Right lobe of liver (tissue), 6 donors: ENCODE measurements around the gene FUT4. TPM values are rescaled to one million over a fixed set of nuclear protein-coding genes. Genes with fewer than 3 reads are reported as not detected.

ENCODE experiments used
- ATAC-seq, 4 donors: fragments of 200-7000 bp; cut with Tn5 transposase; one replicate each; pipeline ENCODE4 v1.9.1; 2020; ENCODE audit warnings: mild to moderate bottlenecking in 4 of 4, moderate library complexity in 4 of 4
- DNase-seq, 3 donors: peaks; one replicate each; pipeline ENCODE4 v3.0.0-alpha.2; 2020
- H3K27ac ChIP-seq, 3 donors: fragments of 200-600 bp; one replicate each; pipeline ENCODE4 v1.8.0; 2022
- H3K27me3 ChIP-seq, 2 donors: fragments of 200-600 bp; one replicate each; pipeline ENCODE4 v1.8.0; 2022
- H3K36me3 ChIP-seq, 4 donors: fragments of 200-600 bp; sonication (generic) in 1 of 4; one replicate each; pipeline versions ENCODE4 v1.5.1 to v1.8.0; 2017 to 2022; ENCODE audit warnings: control low read depth in 1 of 4
- H3K4me1 ChIP-seq, 4 donors: fragments of 200-600 bp; sonication (generic) in 1 of 4; one replicate each; pipeline versions ENCODE4 v1.5.1 to v1.8.0; 2017 to 2022; ENCODE audit warnings: control low read depth in 1 of 4
- H3K4me3 ChIP-seq, 3 donors: fragments of 200-600 bp; one replicate each; pipeline ENCODE4 v1.8.0; 2022
- H3K9me3 ChIP-seq, 4 donors: fragments of 200-600 bp; sonication (generic) in 1 of 4; one replicate each; pipeline versions ENCODE4 v1.5.1 to v1.8.0; 2017 to 2022; ENCODE audit warnings: control low read depth in 1 of 4
- POLR2A ChIP-seq: fragments of 450-650 bp; IDR thresholded peaks from one replicate; pipeline ENCODE4 v1.6.1; 2017; ENCODE audit warnings: antibody characterized with exemption, mild to moderate bottlenecking
- WGBS: methylation state at CpG from one replicate; pipeline ENCODE4 v1.1.6; 2018; ENCODE audit warnings: low coverage, low lambda C conversion rate; ENCODE audit not compliant: insufficient coverage; ENCODE audit errors: missing lambda C conversion rate; 5-methylcytosine and 5-hydroxymethylcytosine counted together
- intact Hi-C, 2 donors: fragments of 100-400 bp; cut with DNase I; formaldehyde crosslinking; loops; one replicate each; pipeline versions ENCODE4 v1.11.2 to v1.14.1; 2022
- total RNA-seq, 6 experiments: library from RNA; depleted of rRNA in 2 of 6; stranded (reverse); fragments of >200 nt in 2 of 6; fragmentation: NEBNext Ultra II Directional in 3 of 6; extraction: Animal tissue kit (Norgen Biotek cat#: 25700) in 3 of 6; gene quantifications; one replicate each; pipeline versions ENCODE4 v1.1.0 to v1.2.4, GENCODE V29; 2016 to 2023
- TF ChIP-seq, protein P1 (sequence below), 4 donors: fragments of 200-600 bp in 3 of 4; fragments of 450-650 bp in 1 of 4; IDR thresholded peaks; one replicate each; pipeline versions ENCODE4 v1.5.1 to v1.8.0; 2016 to 2022; ENCODE audit warnings: antibody characterized with exemption in 4 of 4, mild to moderate bottlenecking in 2 of 4
- donor health status: DM: no; HTN: yes; CAD: no.
- donor health status: DM: no; HTN: no; CAD: no.
- donor health status: DM: no; HTN: no; CAD: no.
- donor health status: DM: no; HTN: yes; CAD: no.
- donor health status: DM: no; HTN: yes; CAD: no.

Gene FUT4
- total RNA-seq, 6 experiments from 2014 or later = 0.90 to 3.1 (median 2.0) TPM

DNA sequence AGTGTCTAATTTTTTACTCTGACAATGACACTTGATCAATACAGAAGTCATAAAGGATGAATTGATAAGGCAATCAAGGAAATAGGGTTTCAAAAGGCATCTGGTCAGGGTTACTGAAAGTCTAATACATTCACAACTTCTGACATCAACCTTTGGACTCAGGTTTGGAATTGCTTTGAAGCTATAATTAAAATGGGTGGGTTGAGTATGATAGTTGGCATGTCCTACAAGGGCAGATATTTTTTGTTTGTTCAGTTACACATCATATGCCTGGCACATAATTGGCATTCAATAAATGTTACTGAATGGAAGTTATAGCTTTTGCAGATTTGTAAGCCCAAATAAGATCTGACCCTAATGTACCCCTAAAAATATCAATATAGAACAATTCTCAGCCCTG, 7.3 kb upstream of the FUT4 start:
- Histone ChIP-seq H3K36me3 (no peaks in the 10 kb centered on the region), H3K27me3 (no peaks in the 10 kb centered on the region), H3K4me3 (no peak overlapping the region), H3K27ac (no peak overlapping the region), H3K9me3 (no peaks in the 10 kb centered on the region), H3K4me1 (no peaks in the 10 kb centered on the region)
- no peak for DNase-seq
- intact Hi-C loops = no loop called here
- no peak for TF ChIP-seq POLR2A
- TF ChIP-seq, protein P1, sequence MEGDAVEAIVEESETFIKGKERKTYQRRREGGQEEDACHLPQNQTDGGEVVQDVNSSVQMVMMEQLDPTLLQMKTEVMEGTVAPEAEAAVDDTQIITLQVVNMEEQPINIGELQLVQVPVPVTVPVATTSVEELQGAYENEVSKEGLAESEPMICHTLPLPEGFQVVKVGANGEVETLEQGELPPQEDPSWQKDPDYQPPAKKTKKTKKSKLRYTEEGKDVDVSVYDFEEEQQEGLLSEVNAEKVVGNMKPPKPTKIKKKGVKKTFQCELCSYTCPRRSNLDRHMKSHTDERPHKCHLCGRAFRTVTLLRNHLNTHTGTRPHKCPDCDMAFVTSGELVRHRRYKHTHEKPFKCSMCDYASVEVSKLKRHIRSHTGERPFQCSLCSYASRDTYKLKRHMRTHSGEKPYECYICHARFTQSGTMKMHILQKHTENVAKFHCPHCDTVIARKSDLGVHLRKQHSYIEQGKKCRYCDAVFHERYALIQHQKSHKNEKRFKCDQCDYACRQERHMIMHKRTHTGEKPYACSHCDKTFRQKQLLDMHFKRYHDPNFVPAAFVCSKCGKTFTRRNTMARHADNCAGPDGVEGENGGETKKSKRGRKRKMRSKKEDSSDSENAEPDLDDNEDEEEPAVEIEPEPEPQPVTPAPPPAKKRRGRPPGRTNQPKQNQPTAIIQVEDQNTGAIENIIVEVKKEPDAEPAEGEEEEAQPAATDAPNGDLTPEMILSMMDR (IDR thresholded peaks at IDR 0.05) = no peak
- ATAC-seq = peak in 1 of 4 donors; percentile 71

DNA sequence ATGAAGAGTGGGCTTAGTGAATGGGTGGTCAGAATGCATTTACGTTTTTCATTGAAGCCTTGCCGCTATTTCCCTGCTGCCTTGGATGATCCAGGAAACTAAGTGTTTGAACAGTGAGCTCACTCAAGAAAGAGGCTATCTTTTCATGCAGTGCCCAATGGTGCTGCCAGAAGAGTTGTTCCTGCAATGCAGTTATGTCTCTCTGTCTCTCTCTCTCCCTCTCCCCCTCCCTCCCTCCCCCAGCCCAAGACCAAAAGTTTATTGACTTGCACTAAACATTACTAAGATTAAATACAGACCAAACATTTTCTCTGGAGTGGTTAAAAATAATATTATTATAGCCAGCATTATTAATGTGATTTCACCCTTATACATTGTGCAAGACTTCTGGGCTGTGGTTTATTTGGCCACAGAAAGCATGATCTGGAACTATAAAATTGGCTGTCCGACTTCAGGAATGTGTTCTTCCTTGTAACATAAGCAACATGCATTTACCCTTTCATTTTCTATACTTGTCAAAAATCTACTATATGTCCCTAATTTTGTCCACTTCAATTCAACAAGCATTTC, 6.6 kb upstream of the FUT4 start:
- Histone ChIP-seq H3K27ac (no peak overlapping the region), H3K4me3 (no peak overlapping the region), H3K36me3 (no peaks in the 10 kb centered on the region), H3K27me3 (no peaks in the 10 kb centered on the region), H3K4me1 (no peaks in the 10 kb centered on the region), H3K9me3 (no peaks in the 10 kb centered on the region)
- DNase-seq (no peak), ATAC-seq (peak in 1 of 4 donors; percentile 43)
- TF ChIP-seq, protein P1 (IDR thresholded peaks at IDR 0.05) = no peak
- TF ChIP-seq POLR2A = no peak
- 53% methylated on average over 3 of the region's 3 CpGs for WGBS
- intact Hi-C loops = no loop called here

DNA sequence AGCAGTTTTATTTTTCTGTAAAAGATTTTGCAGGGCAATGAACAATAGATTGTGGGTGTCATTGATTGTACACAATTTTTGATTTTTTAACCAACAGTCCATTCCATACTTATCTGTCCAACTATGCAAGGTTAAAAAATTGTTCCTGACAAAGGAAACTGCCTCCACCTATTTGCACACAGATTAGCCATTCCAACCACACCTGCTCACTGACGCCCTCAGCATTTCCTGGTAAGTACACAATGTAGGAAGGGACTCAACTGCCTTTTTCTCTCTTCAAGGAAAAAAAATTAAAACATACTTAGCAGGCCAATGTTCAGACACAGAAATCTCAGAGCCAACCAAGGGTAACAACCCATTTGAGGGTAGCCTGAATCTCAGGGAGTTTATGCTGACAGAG, 4.3 kb upstream of the FUT4 start:
- H3K36me3 ChIP-seq = no peaks in the 10 kb centered on the region
- DNase-seq (no peak), ATAC-seq (no peak)
- WGBS = 33% methylated on average over 1 of the region's 1 CpG
- no peak overlapping the region for H3K27ac ChIP-seq
- no peak overlapping the region for H3K4me3 ChIP-seq
- no peaks in the 10 kb centered on the region for H3K9me3 ChIP-seq
- H3K4me1 ChIP-seq = no peaks in the 10 kb centered on the region
- intact Hi-C loops = no loop called here
- TF ChIP-seq POLR2A = no peak
- TF ChIP-seq, protein P1 (IDR thresholded peaks at IDR 0.05) = no peak
- no peaks in the 10 kb centered on the region for H3K27me3 ChIP-seq

DNA sequence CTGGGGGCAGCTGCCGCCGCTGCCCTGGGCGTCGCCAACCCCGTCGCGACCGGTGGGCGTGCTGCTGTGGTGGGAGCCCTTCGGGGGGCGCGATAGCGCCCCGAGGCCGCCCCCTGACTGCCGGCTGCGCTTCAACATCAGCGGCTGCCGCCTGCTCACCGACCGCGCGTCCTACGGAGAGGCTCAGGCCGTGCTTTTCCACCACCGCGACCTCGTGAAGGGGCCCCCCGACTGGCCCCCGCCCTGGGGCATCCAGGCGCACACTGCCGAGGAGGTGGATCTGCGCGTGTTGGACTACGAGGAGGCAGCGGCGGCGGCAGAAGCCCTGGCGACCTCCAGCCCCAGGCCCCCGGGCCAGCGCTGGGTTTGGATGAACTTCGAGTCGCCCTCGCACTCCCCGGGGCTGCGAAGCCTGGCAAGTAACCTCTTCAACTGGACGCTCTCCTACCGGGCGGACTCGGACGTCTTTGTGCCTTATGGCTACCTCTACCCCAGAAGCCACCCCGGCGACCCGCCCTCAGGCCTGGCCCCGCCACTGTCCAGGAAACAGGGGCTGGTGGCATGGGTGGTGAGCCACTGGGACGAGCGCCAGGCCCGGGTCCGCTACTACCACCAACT, 1.0 kb downstream of the FUT4 start:
- TF ChIP-seq, protein P1 (IDR thresholded peaks at IDR 0.05) = no peak
- TF ChIP-seq POLR2A = no peak
- Histone ChIP-seq H3K36me3 (no peaks in the 10 kb centered on the region), H3K9me3 (no peaks in the 10 kb centered on the region), H3K27ac (peak overlapping the region; percentile 86 to 95 (median 88)), H3K4me3 (peak overlapping the region; percentile 61 to 73 (median 65)), H3K27me3 (no peaks in the 10 kb centered on the region), H3K4me1 (no peaks in the 10 kb centered on the region)
- intact Hi-C loops = no loop called here
- DNase-seq (peak; percentile 41 to 70 (median 55)), ATAC-seq (peak in 1 of 4 donors; percentile 1)
- 63% methylated on average over 7 of the region's 59 CpGs for WGBS
